WTC11 (cell line): ENCODE results near the gene HNF1B.

Source experiments
- ATF1 ChIP-seq: sonication (generic); formaldehyde crosslinking; IDR thresholded peaks from 2 replicates; pipeline ENCODE4 v1.8.1; 2023; ENCODE audit warnings: mild to moderate bottlenecking, moderate library complexity, missing genetic modification reagents
- CREB1 ChIP-seq: sonication (generic); formaldehyde crosslinking; IDR thresholded peaks from 2 replicates; pipeline ENCODE4 v1.8.0; 2023; ENCODE audit warnings: mild to moderate bottlenecking, missing genetic modification reagents
- ELF4 ChIP-seq: sonication (generic); formaldehyde crosslinking; IDR thresholded peaks from 2 replicates; pipeline ENCODE4 v1.8.1; 2022; ENCODE audit warnings: low read depth, mild to moderate bottlenecking, moderate library complexity, missing genetic modification reagents
- GRHL2 ChIP-seq: fragments of 250-450 bp; sonication (Bioruptor Pico); IDR thresholded peaks from 2 replicates; pipeline ENCODE4 v1.8.0; 2022; ENCODE audit warnings: mild to moderate bottlenecking, moderate library complexity; ENCODE audit not compliant: insufficient replicate concordance, severe bottlenecking
- NFYB ChIP-seq: sonication (generic); formaldehyde crosslinking; conservative IDR thresholded peaks from 2 replicates; pipeline ENCODE4 v1.8.0; 2022; ENCODE audit warnings: low read depth, missing genetic modification reagents
- ZNF232 ChIP-seq: sonication (generic); formaldehyde crosslinking; IDR thresholded peaks from 2 replicates; pipeline ENCODE4 v1.8.0; 2022; ENCODE audit warnings: mild to moderate bottlenecking, missing genetic modification reagents
- TF ChIP-seq, protein P1 (sequence below): sonication (generic); formaldehyde crosslinking; IDR thresholded peaks from 2 replicates; pipeline ENCODE4 v1.8.1; 2023; ENCODE audit warnings: mild to moderate bottlenecking, missing genetic modification reagents
- TF ChIP-seq, protein P2 (sequence below): fragments of 200-600 bp; IDR thresholded peaks from 2 replicates; pipeline ENCODE4 v1.8.0; 2022; ENCODE audit warnings: antibody characterized with exemption
- TF ChIP-seq, protein P3 (sequence below): sonication (generic); formaldehyde crosslinking; IDR thresholded peaks from 2 replicates; pipeline ENCODE4 v1.8.0; 2022; ENCODE audit warnings: mild to moderate bottlenecking, missing genetic modification reagents
- TF ChIP-seq, protein P4 (sequence below): sonication (generic); formaldehyde crosslinking; IDR thresholded peaks from 2 replicates; pipeline ENCODE4 v1.8.0; 2022; ENCODE audit warnings: mild to moderate bottlenecking, missing genetic modification reagents
- TF ChIP-seq, protein P5 (sequence below): sonication (generic); formaldehyde crosslinking; conservative IDR thresholded peaks from 2 replicates; pipeline ENCODE4 v1.8.1; 2022; ENCODE audit warnings: mild to moderate bottlenecking, missing genetic modification reagents
- TF ChIP-seq, protein P6 (sequence below): sonication (generic); formaldehyde crosslinking; IDR thresholded peaks from 2 replicates; pipeline ENCODE4 v1.8.1; 2023; ENCODE audit warnings: mild to moderate bottlenecking, missing genetic modification reagents, borderline replicate concordance
- TF ChIP-seq, protein P7 (sequence below): sonication (generic); formaldehyde crosslinking; IDR thresholded peaks from 2 replicates; pipeline ENCODE4 v1.8.1; 2023; ENCODE audit warnings: mild to moderate bottlenecking, missing genetic modification reagents, moderate library complexity

DNA sequence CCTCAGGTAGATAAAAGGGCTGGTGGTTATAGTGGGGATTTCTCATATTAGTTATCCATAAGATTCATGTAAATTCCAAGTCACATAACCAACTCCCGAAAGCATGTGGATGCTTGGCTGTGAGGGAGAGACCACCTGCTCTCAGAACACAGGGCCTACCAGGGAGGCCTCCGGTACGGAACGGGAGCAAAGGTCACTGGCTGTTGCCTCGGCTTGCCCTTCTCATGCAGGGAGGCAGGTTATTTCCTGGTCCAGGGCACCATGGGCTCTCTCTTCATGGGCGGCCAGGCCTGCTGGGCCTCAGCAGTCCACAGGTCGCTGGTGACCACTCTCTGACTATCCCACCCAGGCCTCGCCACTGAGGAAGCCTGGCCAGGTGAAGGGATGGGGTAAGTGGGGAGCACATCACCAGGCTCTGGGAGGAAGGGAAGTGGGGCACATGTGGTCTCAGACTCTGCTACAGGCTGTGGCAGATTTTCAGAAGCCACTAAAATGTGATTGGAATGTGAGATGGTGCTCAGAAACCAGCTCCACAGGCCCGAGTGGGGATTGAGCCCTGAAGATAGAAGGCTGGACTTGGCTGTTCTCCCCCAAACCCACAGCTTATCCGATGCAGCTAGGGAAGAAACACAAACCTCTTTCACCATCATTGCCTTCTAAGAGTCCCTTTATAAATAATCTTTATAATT lies 45.4 kb downstream of the HNF1B start:
- no peak for TF ChIP-seq CREB1 (CRISPR knock-in tag)
- TF ChIP-seq, protein P1, sequence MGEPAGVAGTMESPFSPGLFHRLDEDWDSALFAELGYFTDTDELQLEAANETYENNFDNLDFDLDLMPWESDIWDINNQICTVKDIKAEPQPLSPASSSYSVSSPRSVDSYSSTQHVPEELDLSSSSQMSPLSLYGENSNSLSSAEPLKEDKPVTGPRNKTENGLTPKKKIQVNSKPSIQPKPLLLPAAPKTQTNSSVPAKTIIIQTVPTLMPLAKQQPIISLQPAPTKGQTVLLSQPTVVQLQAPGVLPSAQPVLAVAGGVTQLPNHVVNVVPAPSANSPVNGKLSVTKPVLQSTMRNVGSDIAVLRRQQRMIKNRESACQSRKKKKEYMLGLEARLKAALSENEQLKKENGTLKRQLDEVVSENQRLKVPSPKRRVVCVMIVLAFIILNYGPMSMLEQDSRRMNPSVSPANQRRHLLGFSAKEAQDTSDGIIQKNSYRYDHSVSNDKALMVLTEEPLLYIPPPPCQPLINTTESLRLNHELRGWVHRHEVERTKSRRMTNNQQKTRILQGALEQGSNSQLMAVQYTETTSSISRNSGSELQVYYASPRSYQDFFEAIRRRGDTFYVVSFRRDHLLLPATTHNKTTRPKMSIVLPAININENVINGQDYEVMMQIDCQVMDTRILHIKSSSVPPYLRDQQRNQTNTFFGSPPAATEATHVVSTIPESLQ (CRISPR knock-in tag): no peak
- TF ChIP-seq NFYB (CRISPR knock-in tag): no peak
- TF ChIP-seq, protein P2, sequence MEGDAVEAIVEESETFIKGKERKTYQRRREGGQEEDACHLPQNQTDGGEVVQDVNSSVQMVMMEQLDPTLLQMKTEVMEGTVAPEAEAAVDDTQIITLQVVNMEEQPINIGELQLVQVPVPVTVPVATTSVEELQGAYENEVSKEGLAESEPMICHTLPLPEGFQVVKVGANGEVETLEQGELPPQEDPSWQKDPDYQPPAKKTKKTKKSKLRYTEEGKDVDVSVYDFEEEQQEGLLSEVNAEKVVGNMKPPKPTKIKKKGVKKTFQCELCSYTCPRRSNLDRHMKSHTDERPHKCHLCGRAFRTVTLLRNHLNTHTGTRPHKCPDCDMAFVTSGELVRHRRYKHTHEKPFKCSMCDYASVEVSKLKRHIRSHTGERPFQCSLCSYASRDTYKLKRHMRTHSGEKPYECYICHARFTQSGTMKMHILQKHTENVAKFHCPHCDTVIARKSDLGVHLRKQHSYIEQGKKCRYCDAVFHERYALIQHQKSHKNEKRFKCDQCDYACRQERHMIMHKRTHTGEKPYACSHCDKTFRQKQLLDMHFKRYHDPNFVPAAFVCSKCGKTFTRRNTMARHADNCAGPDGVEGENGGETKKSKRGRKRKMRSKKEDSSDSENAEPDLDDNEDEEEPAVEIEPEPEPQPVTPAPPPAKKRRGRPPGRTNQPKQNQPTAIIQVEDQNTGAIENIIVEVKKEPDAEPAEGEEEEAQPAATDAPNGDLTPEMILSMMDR: no peak
- no peak for TF ChIP-seq ATF1 (CRISPR knock-in tag)
- TF ChIP-seq, protein P3, sequence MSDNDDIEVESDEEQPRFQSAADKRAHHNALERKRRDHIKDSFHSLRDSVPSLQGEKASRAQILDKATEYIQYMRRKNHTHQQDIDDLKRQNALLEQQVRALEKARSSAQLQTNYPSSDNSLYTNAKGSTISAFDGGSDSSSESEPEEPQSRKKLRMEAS (CRISPR knock-in tag): no peak
- no peak for TF ChIP-seq ZNF232 (CRISPR knock-in tag)
- TF ChIP-seq, protein P4, sequence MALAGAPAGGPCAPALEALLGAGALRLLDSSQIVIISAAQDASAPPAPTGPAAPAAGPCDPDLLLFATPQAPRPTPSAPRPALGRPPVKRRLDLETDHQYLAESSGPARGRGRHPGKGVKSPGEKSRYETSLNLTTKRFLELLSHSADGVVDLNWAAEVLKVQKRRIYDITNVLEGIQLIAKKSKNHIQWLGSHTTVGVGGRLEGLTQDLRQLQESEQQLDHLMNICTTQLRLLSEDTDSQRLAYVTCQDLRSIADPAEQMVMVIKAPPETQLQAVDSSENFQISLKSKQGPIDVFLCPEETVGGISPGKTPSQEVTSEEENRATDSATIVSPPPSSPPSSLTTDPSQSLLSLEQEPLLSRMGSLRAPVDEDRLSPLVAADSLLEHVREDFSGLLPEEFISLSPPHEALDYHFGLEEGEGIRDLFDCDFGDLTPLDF (CRISPR knock-in tag): no peak
- no peak for TF ChIP-seq ELF4
- TF ChIP-seq GRHL2 (CRISPR knock-in tag): no peak
- TF ChIP-seq, protein P5, sequence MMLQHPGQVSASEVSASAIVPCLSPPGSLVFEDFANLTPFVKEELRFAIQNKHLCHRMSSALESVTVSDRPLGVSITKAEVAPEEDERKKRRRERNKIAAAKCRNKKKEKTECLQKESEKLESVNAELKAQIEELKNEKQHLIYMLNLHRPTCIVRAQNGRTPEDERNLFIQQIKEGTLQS (CRISPR knock-in tag): no peak
- TF ChIP-seq, protein P6, sequence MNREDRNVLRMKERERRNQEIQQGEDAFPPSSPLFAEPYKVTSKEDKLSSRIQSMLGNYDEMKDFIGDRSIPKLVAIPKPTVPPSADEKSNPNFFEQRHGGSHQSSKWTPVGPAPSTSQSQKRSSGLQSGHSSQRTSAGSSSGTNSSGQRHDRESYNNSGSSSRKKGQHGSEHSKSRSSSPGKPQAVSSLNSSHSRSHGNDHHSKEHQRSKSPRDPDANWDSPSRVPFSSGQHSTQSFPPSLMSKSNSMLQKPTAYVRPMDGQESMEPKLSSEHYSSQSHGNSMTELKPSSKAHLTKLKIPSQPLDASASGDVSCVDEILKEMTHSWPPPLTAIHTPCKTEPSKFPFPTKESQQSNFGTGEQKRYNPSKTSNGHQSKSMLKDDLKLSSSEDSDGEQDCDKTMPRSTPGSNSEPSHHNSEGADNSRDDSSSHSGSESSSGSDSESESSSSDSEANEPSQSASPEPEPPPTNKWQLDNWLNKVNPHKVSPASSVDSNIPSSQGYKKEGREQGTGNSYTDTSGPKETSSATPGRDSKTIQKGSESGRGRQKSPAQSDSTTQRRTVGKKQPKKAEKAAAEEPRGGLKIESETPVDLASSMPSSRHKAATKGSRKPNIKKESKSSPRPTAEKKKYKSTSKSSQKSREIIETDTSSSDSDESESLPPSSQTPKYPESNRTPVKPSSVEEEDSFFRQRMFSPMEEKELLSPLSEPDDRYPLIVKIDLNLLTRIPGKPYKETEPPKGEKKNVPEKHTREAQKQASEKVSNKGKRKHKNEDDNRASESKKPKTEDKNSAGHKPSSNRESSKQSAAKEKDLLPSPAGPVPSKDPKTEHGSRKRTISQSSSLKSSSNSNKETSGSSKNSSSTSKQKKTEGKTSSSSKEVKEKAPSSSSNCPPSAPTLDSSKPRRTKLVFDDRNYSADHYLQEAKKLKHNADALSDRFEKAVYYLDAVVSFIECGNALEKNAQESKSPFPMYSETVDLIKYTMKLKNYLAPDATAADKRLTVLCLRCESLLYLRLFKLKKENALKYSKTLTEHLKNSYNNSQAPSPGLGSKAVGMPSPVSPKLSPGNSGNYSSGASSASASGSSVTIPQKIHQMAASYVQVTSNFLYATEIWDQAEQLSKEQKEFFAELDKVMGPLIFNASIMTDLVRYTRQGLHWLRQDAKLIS: no peak
- TF ChIP-seq, protein P7, sequence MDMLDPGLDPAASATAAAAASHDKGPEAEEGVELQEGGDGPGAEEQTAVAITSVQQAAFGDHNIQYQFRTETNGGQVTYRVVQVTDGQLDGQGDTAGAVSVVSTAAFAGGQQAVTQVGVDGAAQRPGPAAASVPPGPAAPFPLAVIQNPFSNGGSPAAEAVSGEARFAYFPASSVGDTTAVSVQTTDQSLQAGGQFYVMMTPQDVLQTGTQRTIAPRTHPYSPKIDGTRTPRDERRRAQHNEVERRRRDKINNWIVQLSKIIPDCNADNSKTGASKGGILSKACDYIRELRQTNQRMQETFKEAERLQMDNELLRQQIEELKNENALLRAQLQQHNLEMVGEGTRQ: no peak
